ENCODE data around the gene SENP5.

DNA sequence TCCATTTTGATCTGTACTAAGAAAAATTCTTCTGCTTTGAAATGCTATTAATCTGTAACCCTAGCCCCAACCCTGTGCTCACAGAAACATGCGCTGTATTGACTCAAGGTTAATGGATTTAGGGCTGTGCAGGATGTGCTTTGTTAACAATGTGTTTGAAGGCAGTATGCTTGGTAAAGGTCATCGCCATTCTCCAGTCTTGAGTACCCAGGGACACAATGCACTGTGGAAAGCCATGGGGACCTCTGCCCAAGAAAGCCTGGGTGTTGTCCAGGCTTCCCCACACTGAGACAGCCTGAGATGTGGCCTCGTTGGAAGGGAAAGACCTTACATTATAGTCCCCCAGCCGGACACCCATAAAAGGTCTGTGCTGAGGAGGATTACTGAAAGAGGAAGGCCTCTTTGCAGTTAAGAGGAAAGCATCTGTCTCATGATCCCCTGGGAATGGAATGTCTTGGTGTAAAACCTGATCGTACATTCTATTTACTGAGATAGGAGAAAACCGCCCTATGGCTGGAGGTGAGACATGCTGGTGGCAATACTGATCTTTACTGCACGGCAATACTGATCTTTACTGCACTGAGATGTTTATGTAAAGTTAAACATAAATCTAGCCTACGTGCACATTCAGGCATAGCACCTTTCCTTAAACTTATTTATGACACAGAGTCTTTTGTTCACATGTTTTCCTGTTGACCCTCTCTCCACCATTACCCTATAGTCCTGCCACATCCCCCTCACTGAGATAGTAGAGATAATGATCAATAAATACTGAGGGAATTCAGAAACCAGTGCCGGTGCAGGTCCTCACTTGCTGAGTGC, 94.6 kb downstream of the SENP5 start:
- no peak for TF ChIP-seq POLR2AphosphoS5 (IDR thresholded peaks at IDR 0.05; ENCODE audit: low read depth, low read length)
- no peak for TF ChIP-seq TAF1 (IDR thresholded peaks at IDR 0.05; ENCODE audit: borderline replicate concordance, insufficient read depth, low read length)
- no peak for TF ChIP-seq SIN3A (IDR thresholded peaks at IDR 0.05; ENCODE audit: borderline replicate concordance, insufficient read depth, low read length)
